HL-60 (cell line): ENCODE measurements around the gene SCAMP5.

ENCODE experiments used
- DNase-seq, 2 experiments: peaks; one replicate each; pipeline ENCODE4 v3.0.0-alpha.2; 2010 to 2020; ENCODE audit warnings: low read depth in 1 of 2, low spot score in 1 of 2
- H3K27ac ChIP-seq: fragments of 250-450 bp; sonication (Bioruptor Pico); replicated peaks from 2 replicates; pipeline ENCODE4 v1.5.1; 2020; ENCODE audit warnings: mild to moderate bottlenecking, moderate library complexity
- H3K27me3 ChIP-seq: fragments of 250-450 bp; sonication (Bioruptor Pico); 2 replicates; pipeline ENCODE4 v1.5.1; 2021; ENCODE audit warnings: mild to moderate bottlenecking, moderate library complexity; ENCODE audit not compliant: insufficient read depth, poor library complexity, severe bottlenecking
- H3K4me3 ChIP-seq: replicated peaks from 2 replicates; pipeline ENCODE4 v1.5.1; 2011; ENCODE audit warnings: mild to moderate bottlenecking, control low read depth, low read length; ENCODE audit not compliant: insufficient read depth
- CTCF ChIP-seq: IDR thresholded peaks from one replicate; pipeline ENCODE4 v1.5.1; 2011; ENCODE audit warnings: low read length, control low read depth, inconsistent platforms; ENCODE audit not compliant: insufficient read depth
- GABPA ChIP-seq: IDR thresholded peaks from 2 replicates; pipeline ENCODE4 v1.6.1; 2012; ENCODE audit warnings: low read depth
- POLR2AphosphoS5 ChIP-seq: IDR thresholded peaks from 2 replicates; pipeline ENCODE4 v1.6.1; 2012; ENCODE audit warnings: low read depth
- REST ChIP-seq: IDR thresholded peaks from 2 replicates; pipeline ENCODE4 v1.6.1; 2012; ENCODE audit warnings: low read depth; ENCODE audit not compliant: insufficient replicate concordance
- SPI1 ChIP-seq: IDR thresholded peaks from 2 replicates; pipeline ENCODE4 v1.6.1; 2012; ENCODE audit warnings: low read depth, mild to moderate bottlenecking, borderline replicate concordance

The SCAMP5 gene

GRCh38 chr15:74954515-74954914 is 40.8 kb upstream of the SCAMP5 start:
- DNase-seq: no peak
- TF ChIP-seq REST: no peak
- TF ChIP-seq SPI1: no peak
- no peak for TF ChIP-seq CTCF
- no peak for TF ChIP-seq POLR2AphosphoS5
- TF ChIP-seq GABPA: no peak
- H3K27ac ChIP-seq: no peak overlapping the region
- H3K27me3 ChIP-seq: peaks cover 26% of the 10 kb centered on the region
- no peak overlapping the region for H3K4me3 ChIP-seq

GRCh38 chr15:74955017-74955416 is 40.3 kb upstream of the SCAMP5 start:
- H3K27ac ChIP-seq: no peak overlapping the region
- H3K27me3 ChIP-seq: peaks cover 31% of the 10 kb centered on the region
- DNase-seq: no peak
- no peak overlapping the region for H3K4me3 ChIP-seq
- TF ChIP-seq REST (no peak), CTCF (no peak), GABPA (no peak), SPI1 (no peak), POLR2AphosphoS5 (no peak)

- TF ChIP-seq CTCF: no peak
- peak; percentile 23; the same call in 1 of the 2 replicates for TF ChIP-seq POLR2AphosphoS5
- Histone ChIP-seq H3K27me3 (peaks cover 39% of the 10 kb centered on the region), H3K4me3 (peak overlapping the region; percentile 48), H3K27ac (no peak overlapping the region)
- DNase-seq: peak; percentile 58 to 63
Measured at GRCh38 chr15:74955796-74956647, 39.3 kb upstream of the SCAMP5 start.
